Pancreas (tissue), 10 donors: ENCODE measurements around the gene MAP3K4. TPM values are rescaled to one million over a fixed set of nuclear protein-coding genes. Genes with fewer than 3 reads are reported as not detected.

Experiments used
- ATAC-seq, 4 donors: fragments of 200-7000 bp; cut with Tn5 transposase; one replicate each; pipeline versions ENCODE4 v1.8.0 to v1.9.1; 2020; ENCODE audit warnings: mild to moderate bottlenecking in 4 of 4, moderate library complexity in 4 of 4
- DNase-seq, 6 donors: peaks; one replicate each; pipeline ENCODE4 v3.0.0-alpha.2; 2020
- FAIRE-seq: peaks from 2 replicates; lab custom pipeline; 2012; peaks lifted over from hg19 to GRCh38; lab: Jason Lieb, UNC
- H3K27ac ChIP-seq, 4 donors: fragments of 200-600 bp; sonication (generic); 1 replicate in 3 of 4; 2 replicates in 1 of 4; pipeline versions ENCODE4 v1.5.0 to v1.8.0; 2020
- H3K27me3 ChIP-seq, 4 donors: fragments of 200-600 bp; one replicate each; pipeline ENCODE4 v1.8.0; 2021
- H3K36me3 ChIP-seq, 3 donors: fragments of 200-600 bp; sonication (generic) in 1 of 3; one replicate each; pipeline versions ENCODE4 v1.5.0 to v1.8.0; 2020 to 2021
- H3K4me1 ChIP-seq, 3 donors: fragments of 200-600 bp; one replicate each; pipeline ENCODE4 v1.8.0; 2021
- H3K4me3 ChIP-seq, 4 donors: fragments of 200-600 bp; sonication (generic) in 2 of 4; one replicate each; pipeline versions ENCODE4 v1.5.0 to v1.8.0; 2020 to 2021
- H3K9me3 ChIP-seq, 4 donors: fragments of 200-600 bp; one replicate each; pipeline ENCODE4 v1.8.0; 2021
- WGBS, 2 donors: extraction: QIAGEN DNeasy Blood & Tissue Kit; methylation state at CpG; one replicate each; pipeline ENCODE4 v1.1.7; 2013; 5-methylcytosine and 5-hydroxymethylcytosine counted together
- intact Hi-C, 3 donors: fragments of 100-400 bp; cut with DNase I; formaldehyde crosslinking; loops; one replicate each; pipeline versions ENCODE4 v1.11.1 to v1.14.2; 2022
- polyA plus RNA-seq, 2 donors: library from polyadenylated mRNA; stranded (reverse); fragments of 200-250 nt; gene quantifications; one replicate each; pipeline ENCODE4 v1.2.3, GENCODE V29; 2013
- total RNA-seq, 6 donors: library from RNA; stranded (reverse); fragmentation: NEBNext Ultra II Directional in 4 of 6; extraction: Animal tissue kit (Norgen Biotek cat#: 25700) in 4 of 6; gene quantifications; one replicate each; pipeline versions ENCODE4 v1.2.1 to v1.2.4, GENCODE V29; 2021 to 2023
- TF ChIP-seq, protein P1 (sequence below), 4 donors: fragments of 200-600 bp; sonication (generic) in 3 of 4; IDR thresholded peaks; one replicate each; pipeline versions ENCODE4 v1.5.0 to v1.8.0; 2021; ENCODE audit warnings: antibody characterized with exemption in 4 of 4
- donor health status: healthy with polysubstance abuse.
- donor health status: DM: no; HTN: no; CAD: no; lungs with moderate emphysema.
- donor health status: DM: no; HTN: no; CAD: no.
- donor health status: control.
- donor health status: control.
- donor health status: Bipolar disorder and iron deficiency.
- donor health status: DM: yes; HTN: yes; CAD: no.
- donor health status: DM: no; HTN: no; CAD: no.
- donor health status: DM: no; HTN: no; CAD: no.
- donor health status: DM: yes; HTN: yes; CAD: no.

MAP3K4 gene
- total and polyA plus RNA-seq, 8 donors, result 10.8 to 32.0 (median 25.3) TPM

DNA sequence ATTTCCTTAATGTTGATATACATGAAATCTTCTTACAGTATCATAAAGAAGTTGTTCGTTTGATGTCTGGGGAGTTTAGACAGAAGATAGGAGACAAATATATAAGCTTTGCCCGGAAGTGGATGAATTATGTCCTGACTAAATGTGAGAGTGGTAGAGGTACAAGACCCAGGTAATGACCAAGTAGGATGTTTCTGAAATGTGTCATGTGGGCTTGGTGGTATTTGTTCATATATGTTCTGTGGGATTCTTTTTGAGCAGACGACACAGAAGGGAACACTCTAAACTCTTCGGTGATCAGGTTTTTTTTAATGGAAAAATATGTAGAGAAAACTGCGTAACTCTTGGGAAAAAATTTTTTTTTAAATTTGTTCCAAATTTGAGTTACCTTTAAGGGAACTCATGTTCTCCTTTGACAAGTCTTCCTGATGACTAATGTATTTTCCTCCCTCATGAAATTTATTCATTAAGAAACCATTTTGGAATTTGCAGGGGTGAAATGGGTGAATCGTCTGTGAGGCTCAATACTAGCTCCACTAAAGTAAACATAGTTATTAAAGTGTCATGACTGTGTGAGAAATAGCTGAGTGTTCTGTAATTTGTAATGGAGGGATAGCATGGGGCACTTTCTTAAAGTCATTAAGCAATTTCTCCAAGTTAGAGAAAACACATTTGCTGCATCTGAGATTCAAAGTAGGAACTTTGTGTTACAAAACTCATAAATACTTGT lies 100.6 kb downstream of the MAP3K4 start:
- Histone ChIP-seq H3K4me3 (no peak overlapping the region), H3K27ac (no peak overlapping the region), H3K4me1 (no peaks in the 10 kb centered on the region), H3K9me3 (no peaks in the 10 kb centered on the region), H3K27me3 (no peaks in the 10 kb centered on the region), H3K36me3 (peaks cover 3 to 64% (median 24%) of the 10 kb centered on the region in 3 donors)
- DNase-seq (no peak), ATAC-seq (no peak), FAIRE-seq (peak; percentile 75)
- TF ChIP-seq, protein P1, sequence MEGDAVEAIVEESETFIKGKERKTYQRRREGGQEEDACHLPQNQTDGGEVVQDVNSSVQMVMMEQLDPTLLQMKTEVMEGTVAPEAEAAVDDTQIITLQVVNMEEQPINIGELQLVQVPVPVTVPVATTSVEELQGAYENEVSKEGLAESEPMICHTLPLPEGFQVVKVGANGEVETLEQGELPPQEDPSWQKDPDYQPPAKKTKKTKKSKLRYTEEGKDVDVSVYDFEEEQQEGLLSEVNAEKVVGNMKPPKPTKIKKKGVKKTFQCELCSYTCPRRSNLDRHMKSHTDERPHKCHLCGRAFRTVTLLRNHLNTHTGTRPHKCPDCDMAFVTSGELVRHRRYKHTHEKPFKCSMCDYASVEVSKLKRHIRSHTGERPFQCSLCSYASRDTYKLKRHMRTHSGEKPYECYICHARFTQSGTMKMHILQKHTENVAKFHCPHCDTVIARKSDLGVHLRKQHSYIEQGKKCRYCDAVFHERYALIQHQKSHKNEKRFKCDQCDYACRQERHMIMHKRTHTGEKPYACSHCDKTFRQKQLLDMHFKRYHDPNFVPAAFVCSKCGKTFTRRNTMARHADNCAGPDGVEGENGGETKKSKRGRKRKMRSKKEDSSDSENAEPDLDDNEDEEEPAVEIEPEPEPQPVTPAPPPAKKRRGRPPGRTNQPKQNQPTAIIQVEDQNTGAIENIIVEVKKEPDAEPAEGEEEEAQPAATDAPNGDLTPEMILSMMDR (IDR thresholded peaks at IDR 0.05), result no peak
- intact Hi-C loops, result no loop called here
- 85% methylated on average over 6 of the region's 6 CpGs for WGBS, 2 donors

DNA sequence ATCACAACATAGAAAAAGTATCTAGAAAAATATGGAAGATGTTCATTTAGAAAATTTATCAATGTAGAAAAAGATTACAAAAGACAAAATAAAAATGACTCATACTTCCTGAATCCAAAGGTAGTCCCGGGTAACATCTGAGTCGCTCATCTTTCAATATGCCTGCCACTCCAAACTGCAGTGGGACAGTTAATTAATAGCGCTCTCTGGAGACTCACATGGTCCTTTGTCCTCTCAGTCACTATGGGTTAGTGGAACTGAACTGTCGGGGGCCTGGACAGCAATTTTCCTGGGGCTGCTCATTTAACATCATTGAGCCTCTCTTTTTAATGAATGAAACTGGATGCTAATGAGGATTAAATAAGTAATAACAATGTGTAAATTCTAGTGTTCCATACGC lies 103.4 kb downstream of the MAP3K4 start:
- Histone ChIP-seq H3K4me1 (no peaks in the 10 kb centered on the region), H3K36me3 (peaks cover 0 to 46% (median 22%) of the 10 kb centered on the region in 3 donors), H3K27me3 (no peaks in the 10 kb centered on the region), H3K9me3 (no peaks in the 10 kb centered on the region), H3K4me3 (no peak overlapping the region), H3K27ac (no peak overlapping the region)
- TF ChIP-seq, protein P1 (IDR thresholded peaks at IDR 0.05), result no peak
- ATAC-seq, result no peak
- DNase-seq, result no peak
- intact Hi-C loops, result no loop called here
- FAIRE-seq, result no peak
- WGBS, 2 donors, result 87 to 90% methylated on average over 5 of the region's 5 CpGs

DNA sequence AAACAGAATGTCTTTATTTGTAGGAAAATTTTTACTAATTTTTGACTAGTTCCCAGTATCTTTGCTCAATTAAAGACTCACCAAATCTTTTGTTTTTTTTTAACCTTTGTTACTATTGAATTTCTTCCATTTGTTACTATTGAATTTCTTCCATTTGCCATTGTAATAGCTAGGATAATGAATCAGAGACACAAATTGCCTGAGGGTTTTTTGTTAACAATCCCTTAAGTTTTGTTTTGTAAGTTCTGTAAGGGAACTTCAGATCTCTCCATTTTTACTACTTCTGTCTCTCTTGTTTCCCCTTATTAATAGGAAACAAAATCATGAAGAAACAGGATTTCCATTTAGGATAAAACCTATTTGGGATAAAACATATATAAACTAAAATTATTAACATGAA lies 104.3 kb downstream of the MAP3K4 start:
- H3K4me3 ChIP-seq, result no peak overlapping the region
- no peak for FAIRE-seq
- TF ChIP-seq, protein P1 (IDR thresholded peaks at IDR 0.05), result no peak
- no peaks in the 10 kb centered on the region for H3K9me3 ChIP-seq
- no peaks in the 10 kb centered on the region for H3K4me1 ChIP-seq
- no peaks in the 10 kb centered on the region for H3K27me3 ChIP-seq
- H3K27ac ChIP-seq, result no peak overlapping the region
- no peak for ATAC-seq
- peaks cover 0 to 43% (median 19%) of the 10 kb centered on the region in 3 donors for H3K36me3 ChIP-seq
- no peak for DNase-seq
- intact Hi-C loops, result no loop called here

DNA sequence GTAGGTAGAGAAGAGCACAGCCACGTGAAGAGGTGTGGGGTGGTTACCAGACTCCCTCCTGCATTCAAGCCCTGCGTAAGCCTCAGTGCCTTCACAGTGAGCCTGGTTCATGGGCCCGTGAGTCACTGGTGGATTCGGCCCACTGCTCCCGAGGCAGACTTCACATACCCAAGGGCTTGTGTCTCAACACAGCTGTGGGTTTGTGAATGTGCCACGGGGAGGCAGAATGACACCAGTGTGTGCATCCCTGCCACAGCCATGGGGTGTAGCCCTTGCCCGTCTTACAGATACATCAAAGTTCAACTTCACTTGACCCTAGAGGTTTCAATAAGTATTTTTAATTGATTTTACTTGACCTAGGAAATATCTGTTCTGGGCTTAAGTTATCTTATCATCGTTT lies 108.5 kb downstream of the MAP3K4 start:
- TF ChIP-seq, protein P1 (IDR thresholded peaks at IDR 0.05), result no peak
- ATAC-seq (peak in 2 of 4 donors; percentile 11 to 26), FAIRE-seq (no peak), DNase-seq (no peak)
- no peaks in the 10 kb centered on the region for H3K4me1 ChIP-seq
- no peaks in the 10 kb centered on the region for H3K27me3 ChIP-seq
- H3K9me3 ChIP-seq, result no peaks in the 10 kb centered on the region
- H3K4me3 ChIP-seq, result no peak overlapping the region
- peaks cover 0 to 23% (median 4%) of the 10 kb centered on the region in 3 donors for H3K36me3 ChIP-seq
- intact Hi-C loops, result no loop called here
- no peak overlapping the region for H3K27ac ChIP-seq
- WGBS, 2 donors, result 67 to 79% methylated on average over 8 of the region's 8 CpGs

DNA sequence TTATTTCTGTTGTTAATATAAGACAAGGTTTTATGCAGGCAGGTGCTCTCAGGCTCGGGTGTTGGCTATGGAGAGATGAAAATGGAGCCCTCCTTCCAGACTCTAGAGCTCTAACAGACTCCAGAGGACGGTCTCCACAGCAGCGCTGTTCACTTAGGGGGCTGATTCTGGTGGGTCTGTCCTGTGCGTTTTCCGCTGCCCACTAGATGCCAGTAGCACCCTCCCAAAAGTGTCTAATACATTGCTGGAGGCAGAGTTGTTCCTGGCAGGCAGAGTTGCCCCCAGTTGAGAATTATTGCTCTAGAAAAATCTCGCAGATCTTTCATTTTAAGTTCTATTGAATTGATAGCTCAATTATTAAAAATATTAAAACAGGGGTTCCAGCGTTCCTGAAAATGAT lies 109.9 kb downstream of the MAP3K4 start:
- Histone ChIP-seq H3K27ac (no peak overlapping the region), H3K4me1 (peaks cover 0 to 2% (median under 1%) of the 10 kb centered on the region in 3 donors), H3K36me3 (peaks cover 0 to 23% (median 4%) of the 10 kb centered on the region in 3 donors), H3K9me3 (no peaks in the 10 kb centered on the region), H3K4me3 (no peak overlapping the region), H3K27me3 (no peaks in the 10 kb centered on the region)
- intact Hi-C loops, result no loop called here
- TF ChIP-seq, protein P1 (IDR thresholded peaks at IDR 0.05), result no peak
- DNase-seq, result no peak
- FAIRE-seq, result no peak
- ATAC-seq, result no peak
- WGBS, 2 donors, result 93 to 94% methylated on average over 7 of the region's 7 CpGs
